Measurements from ENCODE around the gene VEZT. TPM values are rescaled to one million over a fixed set of nuclear protein-coding genes. Genes with fewer than 3 reads are reported as not detected.

Gene VEZT
- total and polyA plus RNA-seq, 9 of the 15 experiments (the other 6 are each of a cell fraction or from before 2014, with no cell fraction given) = 16.1 to 61.5 (median 32.6) TPM

DNA sequence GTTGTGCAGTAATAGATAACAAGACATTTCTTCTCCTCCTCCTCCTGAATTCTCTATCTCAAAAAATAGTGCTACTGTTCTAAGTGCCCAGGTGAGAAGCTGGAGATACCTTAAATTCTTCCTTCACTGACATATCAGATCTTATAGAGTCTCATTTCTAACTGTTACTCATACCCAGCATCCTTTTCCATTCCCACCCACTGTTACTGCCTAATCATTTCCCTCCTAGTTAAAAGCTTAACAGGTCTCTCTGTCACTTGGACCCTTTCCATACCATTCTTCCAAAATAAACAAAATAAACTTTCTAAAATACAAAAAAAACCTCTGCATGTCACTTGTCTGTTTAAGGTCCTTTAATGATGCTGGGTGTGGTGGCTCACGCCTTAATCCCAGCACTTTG is 124.4 kb downstream of the VEZT start:
- no peak overlapping the region for H3K27ac ChIP-seq (ENCODE audit: extremely low read depth, low read depth, low read length)
- POLR2A ChIA-PET = interaction anchor here (1.6 kb wide), 1 partner anchor 11 kb away, joined by 5 read pairs; no protein-coding TSS in a partner anchor

More for the DNA sequence above, 124.4 kb downstream of the VEZT start:
- Histone ChIP-seq H3K79me2 (ENCODE audit: control insufficient read depth, insufficient read depth, low read length) (no peaks in the 10 kb centered on the region), H3K4me3 (no peak overlapping the region), H4K20me1 (replicated peaks; ENCODE audit: control insufficient read depth, insufficient read depth, low read length) (no peaks in the 10 kb centered on the region), H3K36me3 (ENCODE audit: control insufficient read depth, insufficient read depth, low read length) (no peaks in the 10 kb centered on the region), H3K27me3 (ENCODE audit: control insufficient read depth in 2 of 2, insufficient read depth in 2 of 2, low read length in 2 of 2) (peaks cover 9 to 16% of the 10 kb centered on the region in 2 experiments; a peak in 4 of 5 replicates), H3K4me2 (ENCODE audit: insufficient read depth, low read length) (no peak overlapping the region), H3K4me1 (replicated peaks in 1 of 2; ENCODE audit: control insufficient read depth in 2 of 2, insufficient read depth in 2 of 2, low read length in 2 of 2) (no peaks in the 10 kb centered on the region), H3K9me1 (ENCODE audit: control insufficient read depth, insufficient read depth, low read length) (no peaks in the 10 kb centered on the region), H3K9me3 (replicated peaks; ENCODE audit: control insufficient read depth, insufficient read depth, low read depth, low read length) (no peaks in the 10 kb centered on the region), H2AFZ (ENCODE audit: low read depth, low read length) (no peak overlapping the region), H3K9ac (ENCODE audit: insufficient read depth in 1 of 2, low read depth in 2 of 2, low read length in 2 of 2) (no peak overlapping the region)
- CTCF ChIA-PET (ENCODE audit: low intra/inter-chr PET ratio) = no interaction called here
- FAIRE-seq (no peak), DNase-seq (ENCODE audit: extremely low read depth in 1 of 4, low spot score in 3 of 4) (no peak), ATAC-seq (no peak)
- in situ Hi-C loops (cut with MboI) (no loop called here), intact Hi-C loops (cut with micrococcal nuclease) (no loop called here)
- no peak for TF ChIP-seq STAT5A (IDR thresholded peaks at IDR 0.05; ENCODE audit: borderline replicate concordance, low read length)
- no peak for TF ChIP-seq HNRNPH1 (optimal IDR thresholded peaks at IDR 0.05; ENCODE audit: low read depth, low read length)
- TF ChIP-seq, protein P1, sequence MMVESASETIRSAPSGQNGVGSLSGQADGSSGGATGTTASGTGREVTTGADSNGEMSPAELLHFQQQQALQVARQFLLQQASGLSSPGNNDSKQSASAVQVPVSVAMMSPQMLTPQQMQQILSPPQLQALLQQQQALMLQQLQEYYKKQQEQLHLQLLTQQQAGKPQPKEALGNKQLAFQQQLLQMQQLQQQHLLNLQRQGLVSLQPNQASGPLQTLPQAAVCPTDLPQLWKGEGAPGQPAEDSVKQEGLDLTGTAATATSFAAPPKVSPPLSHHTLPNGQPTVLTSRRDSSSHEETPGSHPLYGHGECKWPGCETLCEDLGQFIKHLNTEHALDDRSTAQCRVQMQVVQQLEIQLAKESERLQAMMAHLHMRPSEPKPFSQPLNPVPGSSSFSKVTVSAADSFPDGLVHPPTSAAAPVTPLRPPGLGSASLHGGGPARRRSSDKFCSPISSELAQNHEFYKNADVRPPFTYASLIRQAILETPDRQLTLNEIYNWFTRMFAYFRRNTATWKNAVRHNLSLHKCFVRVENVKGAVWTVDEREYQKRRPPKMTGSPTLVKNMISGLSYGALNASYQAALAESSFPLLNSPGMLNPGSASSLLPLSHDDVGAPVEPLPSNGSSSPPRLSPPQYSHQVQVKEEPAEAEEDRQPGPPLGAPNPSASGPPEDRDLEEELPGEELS (CRISPR knock-in tag; IDR thresholded peaks at IDR 0.05; ENCODE audit: borderline replicate concordance) = no peak
- no peak for TF ChIP-seq CC2D1A (IDR thresholded peaks at IDR 0.05)
- TF ChIP-seq PCBP2 (IDR thresholded peaks at IDR 0.05; ENCODE audit: low read depth, low read length, poor library complexity, severe bottlenecking) = no peak
- TF ChIP-seq CHD1 (IDR thresholded peaks at IDR 0.05; ENCODE audit: low read length) = no peak
- no peak for TF ChIP-seq DMBX1 (CRISPR knock-in tag; IDR thresholded peaks at IDR 0.05; ENCODE audit: borderline replicate concordance)
- no peak for TF ChIP-seq LCOR (CRISPR knock-in tag; IDR thresholded peaks at IDR 0.05)
- no TSS peak for BruUV-seq (replicated peaks)
- 0% methylated on average over 1 of the region's 1 CpG for WGBS (ENCODE audit: insufficient coverage, low coverage, missing lambda C conversion rate)

Data from K562 (cell line).